HG02943 (cell line): ENCODE results near the gene PRSS56.

Source experiments
- ATAC-seq: cut with Tn5 transposase; IDR thresholded peaks from one replicate; pipeline ENCODE4 v1.9.1; 2021; ENCODE audit warnings: mild to moderate bottlenecking, low read depth, moderate library complexity; ENCODE audit not compliant: unreplicated experiment

Gene PRSS56

DNA sequence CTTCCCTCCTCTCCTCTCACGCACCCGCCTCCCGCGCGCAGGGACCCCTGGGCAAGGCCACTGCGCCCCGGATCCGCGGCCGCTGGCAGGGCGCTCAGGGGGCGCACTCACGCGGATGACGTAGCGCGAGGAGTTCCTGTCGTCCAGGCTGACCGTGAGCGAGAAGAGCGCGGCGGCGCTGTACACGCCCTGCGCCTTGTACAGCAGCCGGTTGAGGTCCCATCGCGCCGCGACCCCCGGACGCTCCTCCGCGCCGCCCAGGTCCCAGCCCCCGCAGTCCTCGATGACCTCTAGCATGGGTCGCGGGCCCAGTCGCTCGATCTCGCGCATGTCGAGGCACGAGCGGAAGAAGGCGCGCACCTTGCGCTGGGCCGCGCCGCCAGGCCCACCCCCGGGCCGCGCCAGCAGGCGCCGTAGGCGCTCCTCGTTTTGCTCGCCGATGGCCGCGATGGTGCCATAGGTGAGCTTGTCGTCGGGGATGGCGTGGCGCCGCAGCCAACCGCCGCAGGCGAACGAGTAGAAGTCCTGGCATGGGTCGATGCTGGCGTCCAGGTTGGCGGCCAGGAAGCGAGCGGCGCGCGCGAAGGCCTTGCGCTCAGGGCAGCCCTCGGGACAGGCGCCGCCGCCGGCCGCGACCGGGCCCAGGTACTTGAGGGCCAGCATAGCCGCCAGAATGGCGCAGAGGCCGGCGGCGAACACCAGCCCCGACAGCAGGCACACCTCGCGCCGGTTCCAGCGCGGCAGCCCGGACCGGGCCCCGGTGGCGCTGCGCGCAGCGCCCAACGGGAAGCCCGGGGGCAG is 34.2 kb upstream of the PRSS56 start:
- no peak for ATAC-seq

DNA sequence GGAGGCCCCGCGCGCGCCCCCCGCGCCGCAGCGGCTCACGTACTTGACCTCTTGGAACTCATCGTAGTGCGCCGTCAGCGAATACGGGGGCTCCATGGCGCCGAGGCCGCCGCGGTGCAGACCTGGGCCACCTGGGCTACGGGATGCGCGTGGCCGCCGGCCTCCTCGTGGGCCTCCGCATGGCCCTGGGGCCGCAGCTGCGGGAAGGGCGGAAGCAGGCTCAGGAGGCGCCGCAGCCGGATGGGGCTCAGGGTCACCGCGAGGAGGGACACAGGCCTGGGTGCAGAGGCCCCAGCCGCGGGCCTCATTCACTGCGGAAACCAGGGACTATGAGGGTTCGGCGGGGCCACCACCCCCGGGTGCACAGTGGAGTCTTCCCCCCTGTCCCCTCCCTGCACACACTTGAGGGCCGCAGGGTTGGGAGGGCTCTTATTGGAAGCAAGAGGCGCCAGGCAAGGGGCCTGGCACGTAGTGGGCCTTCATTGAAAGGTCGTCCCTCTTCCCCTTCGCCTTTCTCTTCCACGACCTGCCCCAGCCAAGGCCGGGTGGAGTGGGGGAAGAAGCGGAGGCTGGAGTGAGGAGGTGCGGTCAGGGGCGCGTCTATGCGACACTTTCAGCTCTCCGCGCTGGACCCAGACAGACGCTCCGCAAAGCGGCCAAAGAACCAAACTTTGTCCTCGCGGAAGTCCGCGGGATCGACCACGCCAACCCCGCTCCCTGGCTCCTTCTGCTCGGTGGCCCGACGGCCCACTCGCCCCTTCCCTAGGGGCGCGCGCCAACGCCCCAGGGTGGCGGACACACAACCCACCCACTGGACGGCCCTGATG is 33.4 kb upstream of the PRSS56 start:
- ATAC-seq: no peak

DNA sequence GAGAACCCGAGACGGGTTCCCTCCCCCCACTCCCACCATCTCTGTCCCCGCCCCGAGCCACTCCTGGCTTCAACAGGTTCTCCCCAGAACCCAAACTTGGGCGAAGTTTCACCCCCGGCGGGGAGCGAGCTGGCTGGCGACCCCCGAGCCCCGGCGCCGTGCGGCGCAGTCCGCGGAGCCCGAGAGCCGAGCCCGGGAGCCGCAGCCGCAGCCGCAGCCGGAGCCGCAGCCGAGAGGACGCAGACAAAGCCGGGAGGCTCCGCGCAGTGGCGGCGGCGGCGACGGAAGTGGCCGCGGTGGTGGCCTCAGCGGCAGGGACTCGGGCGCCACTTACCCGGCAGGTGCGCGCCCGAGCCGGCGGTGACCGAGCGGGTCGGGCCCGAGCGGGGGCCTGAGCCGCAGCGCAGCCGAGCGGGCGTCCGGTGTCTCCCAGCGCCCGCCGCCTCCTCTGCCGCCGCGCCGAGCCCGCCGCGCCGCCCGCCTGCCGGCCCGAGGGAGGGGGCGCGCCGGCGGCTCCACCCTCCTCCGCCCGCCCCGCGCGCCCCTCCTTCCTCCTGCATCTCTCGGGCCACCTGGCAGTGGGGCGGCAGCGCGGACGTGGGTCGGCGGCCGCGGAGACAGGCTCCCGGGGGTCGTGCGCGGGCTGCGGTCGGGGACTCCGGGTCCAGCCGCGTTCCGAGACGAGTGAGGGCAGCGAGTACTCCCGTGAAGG is 32.6 kb upstream of the PRSS56 start, which contains the start of gene ECEL1:
TSS of gene ECEL1 (minus strand) at position 450 of the 712 bp plus-strand sequence. CDS start 1,181 bp downstream, outside the sequence.
- ATAC-seq: no peak

DNA sequence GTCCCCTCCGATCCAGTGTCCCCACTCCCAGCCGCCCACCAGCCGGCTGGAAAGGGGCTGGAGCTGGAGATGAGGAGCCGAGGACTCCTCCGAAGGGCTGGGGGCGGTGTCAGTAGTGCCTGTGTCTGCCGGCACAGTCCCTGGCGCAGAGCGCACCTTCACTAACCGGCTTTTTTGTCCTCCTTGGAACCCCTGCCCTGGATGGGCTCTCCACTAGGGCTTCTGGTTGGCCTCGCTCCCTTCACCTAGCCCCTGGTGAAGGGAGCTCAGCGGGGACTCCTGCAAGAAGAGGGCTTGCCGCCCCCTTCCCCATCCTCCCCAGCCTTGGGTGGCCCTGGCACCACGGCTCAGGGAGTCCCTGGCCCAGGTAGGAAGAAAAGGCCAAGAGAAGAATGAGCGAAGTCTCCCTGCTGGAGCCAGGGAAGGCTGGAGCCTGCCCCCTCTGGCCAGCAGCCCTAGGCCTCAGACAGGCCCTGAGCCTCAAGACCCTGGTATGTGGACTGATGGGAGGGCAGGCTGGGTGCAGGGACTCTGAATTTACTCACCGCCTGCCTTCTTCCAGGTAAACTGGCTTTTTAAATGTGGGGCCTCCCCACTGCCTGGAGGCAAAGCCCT is 32.0 kb upstream of the PRSS56 start:
- no peak for ATAC-seq

GRCh38 chr2:232488721-232489300 is 31.4 kb upstream of the PRSS56 start:
- ATAC-seq: no peak

GRCh38 chr2:232489516-232490220 is 30.5 kb upstream of the PRSS56 start:
- ATAC-seq: no peak

GRCh38 chr2:232490221-232491138 is 29.7 kb upstream of the PRSS56 start:
- ATAC-seq: no peak

- no peak for ATAC-seq
Measured at GRCh38 chr2:232491139-232491780, 28.9 kb upstream of the PRSS56 start.

- ATAC-seq: no peak
Measured at GRCh38 chr2:232492236-232492848, 27.8 kb upstream of the PRSS56 start.

DNA sequence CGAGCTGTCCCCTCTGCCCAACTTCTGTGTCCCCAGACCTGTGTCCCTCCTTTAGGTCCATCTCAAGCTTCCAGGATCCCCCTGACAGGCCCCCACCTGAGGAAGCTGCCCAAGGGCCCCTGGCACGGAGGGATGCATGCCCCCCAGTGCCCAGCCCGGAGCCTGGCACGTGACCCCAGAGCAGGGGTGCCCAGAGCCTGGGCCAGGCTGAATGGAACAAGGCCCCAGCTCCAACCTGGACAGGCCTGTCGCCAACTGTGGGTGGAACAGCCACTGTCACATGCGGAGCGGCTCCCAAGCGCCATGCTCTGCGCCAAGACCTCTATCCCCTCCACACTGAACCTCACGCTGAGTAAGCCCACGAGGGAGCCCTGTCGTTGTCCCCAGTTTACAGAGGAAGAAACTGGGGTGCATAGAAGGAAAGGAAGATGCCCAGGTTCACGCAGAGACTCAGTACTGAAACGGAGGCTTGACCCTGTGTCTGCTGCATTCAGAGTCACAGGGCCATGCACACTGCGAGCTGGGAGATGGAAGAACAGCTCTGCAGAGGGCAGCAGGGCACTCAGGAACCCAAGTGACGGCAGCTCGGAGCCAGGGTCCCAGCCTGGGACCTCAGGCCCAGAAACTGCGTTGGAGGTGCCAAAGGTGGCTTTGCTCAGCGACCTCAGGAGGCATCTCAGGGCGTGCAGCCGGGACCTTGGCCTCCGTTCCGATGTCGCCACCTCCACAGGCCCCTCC is 27.1 kb upstream of the PRSS56 start:
- ATAC-seq: no peak

DNA sequence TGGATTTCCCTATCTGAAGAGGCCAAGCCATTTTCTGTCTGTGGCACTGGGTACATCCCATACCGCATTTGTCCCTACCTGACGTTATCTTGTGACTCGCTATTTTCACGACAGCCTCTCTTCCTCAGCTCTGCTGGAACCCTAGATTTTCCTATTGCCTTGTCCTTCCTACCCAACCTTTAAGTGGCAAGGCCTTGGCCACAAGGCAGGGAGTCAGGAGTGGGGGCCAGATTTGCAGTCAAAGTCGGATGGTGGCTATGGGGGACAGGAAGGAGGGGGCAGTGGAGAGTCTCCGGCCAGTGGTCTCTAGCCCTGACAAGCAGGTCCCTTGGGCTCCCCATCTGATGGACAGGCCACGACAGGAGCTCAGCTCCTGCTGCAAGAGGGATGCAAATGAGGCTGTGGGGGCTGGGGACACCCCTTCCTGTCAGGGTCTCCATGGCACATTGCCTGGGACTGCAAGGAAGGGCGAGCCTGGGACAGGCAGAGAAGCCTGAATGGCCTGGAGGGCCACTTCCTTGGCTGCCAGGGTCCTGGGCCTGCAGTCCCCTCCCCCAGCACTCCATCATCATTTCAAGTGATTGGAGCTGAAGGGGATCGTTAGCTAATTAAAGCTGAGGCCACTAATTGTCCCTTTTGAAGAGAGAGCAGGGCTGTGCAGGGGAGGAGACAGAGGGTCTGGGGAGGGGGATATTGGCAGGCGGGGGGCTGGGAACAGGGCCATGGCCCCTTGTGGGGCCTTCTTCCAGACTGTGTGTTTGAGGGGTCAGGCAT is 26.3 kb upstream of the PRSS56 start:
- no peak for ATAC-seq

DNA sequence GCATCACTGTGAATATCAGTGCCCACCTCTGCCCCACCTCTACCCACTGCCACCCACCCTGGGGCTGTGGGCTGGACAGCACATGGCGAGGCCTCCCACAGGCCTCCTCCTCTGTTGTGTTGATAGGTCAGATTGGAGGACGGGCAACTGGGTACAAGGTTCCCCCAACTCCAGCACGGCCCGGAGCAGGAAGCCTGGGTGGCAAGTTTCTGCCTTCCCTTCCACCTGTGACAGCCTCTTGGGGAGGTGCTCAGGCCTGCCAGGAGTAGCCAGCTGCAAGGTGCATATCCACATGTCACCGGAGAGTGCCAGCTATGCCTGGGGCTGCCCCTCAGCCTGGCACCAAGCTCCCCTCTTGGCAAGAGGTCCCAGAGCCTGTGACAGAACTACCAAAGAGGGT is 25.6 kb upstream of the PRSS56 start:
- ATAC-seq: no peak

DNA sequence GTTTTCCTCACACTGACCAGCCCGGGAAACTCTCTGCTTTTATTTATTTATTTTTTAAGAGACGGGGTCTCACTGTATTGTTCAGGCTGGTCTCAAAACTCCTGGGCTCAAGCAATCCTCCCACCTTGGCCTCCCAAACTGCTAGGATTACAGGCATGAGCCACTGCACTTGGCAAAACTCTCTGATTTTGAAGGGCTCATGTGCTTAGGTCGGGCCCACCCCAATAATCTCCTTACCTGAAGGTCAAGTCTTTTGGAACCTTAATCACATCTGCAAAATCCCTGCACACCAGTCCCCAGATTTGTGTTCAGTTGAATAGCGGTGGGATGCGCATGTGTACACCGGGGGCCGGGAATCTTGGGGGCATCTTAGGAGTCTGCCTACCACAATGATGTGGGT is 24.9 kb upstream of the PRSS56 start:
- no peak for ATAC-seq

- ATAC-seq: no peak
Measured at GRCh38 chr2:232496501-232497270, 23.5 kb upstream of the PRSS56 start.

GRCh38 chr2:232497348-232497747 is 22.8 kb upstream of the PRSS56 start:
- ATAC-seq: no peak

DNA sequence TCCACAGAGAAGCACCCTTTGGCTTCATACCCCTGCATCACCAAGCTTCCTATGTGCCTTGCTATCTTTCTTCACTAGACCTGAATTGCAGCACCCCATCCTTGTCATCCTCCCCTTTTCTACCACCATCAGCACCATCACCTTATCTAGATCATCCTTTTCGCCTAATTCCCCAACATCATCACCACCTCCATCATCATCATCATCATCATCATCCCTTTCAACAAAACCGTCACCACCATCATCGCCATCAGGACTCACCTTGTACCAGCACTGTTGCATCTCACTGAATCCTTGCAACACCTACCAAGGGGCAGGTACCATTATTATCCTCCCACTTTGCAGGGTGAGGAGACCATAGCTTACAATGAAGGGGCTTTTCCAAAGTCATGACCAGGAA is 21.7 kb upstream of the PRSS56 start:
- ATAC-seq: no peak
